Right renal pelvis (tissue), 4 donors: ENCODE results near the gene PCDH9. TPM values are rescaled to one million over a fixed set of nuclear protein-coding genes. Genes with fewer than 3 reads are reported as not detected.
A peak's percentile ranks its signal among the peaks of the same experiment; 100 is the strongest.

Experiments
- DNase-seq, 4 donors: peaks; one replicate each; pipeline ENCODE4 v3.0.0-alpha.2; 2013; ENCODE audit warnings: low read depth in 4 of 4, low spot score in 3 of 4, missing footprints in 1 of 4
- polyA plus RNA-seq, 4 donors: library from polyadenylated mRNA; unstranded; fragments of 120-200 nt; gene quantifications; one replicate each; pipeline ENCODE4 v1.2.1, GENCODE V29; 2013; ENCODE audit not compliant: insufficient read length in 4 of 4

PCDH9 gene
- polyA plus RNA-seq, 4 donors, result 12.8 to 16.5 (median 15.0) TPM

GRCh38 chr13:66994517-66995202, 235.5 kb downstream of the PCDH9 start:
- DNase-seq, result no peak

- DNase-seq, result peak in 3 of 4 donors; percentile 52 to 63 (median 55)
These were observed 236.0 kb downstream of the PCDH9 start for GRCh38 chr13:66994097-66994496.

DNA sequence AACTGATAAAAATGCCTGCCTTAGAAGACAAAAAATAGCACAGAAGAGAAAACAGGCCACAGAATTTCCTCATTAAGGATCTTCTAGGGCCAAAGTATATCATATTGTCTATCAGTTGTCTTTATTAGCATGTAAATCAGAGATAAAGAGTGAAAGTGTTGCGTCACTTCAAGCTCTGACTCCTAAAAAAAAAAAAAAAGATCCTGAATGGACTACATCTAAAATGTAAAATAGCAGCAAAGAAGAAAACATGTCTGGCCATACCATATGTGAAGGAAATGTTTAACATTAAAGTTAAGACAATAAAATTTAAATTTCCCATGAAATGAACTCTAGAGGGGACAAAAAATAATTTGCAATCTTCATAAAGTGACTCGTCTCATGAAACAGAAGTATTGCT, 237.4 kb downstream of the PCDH9 start:
- no peak for DNase-seq

DNA sequence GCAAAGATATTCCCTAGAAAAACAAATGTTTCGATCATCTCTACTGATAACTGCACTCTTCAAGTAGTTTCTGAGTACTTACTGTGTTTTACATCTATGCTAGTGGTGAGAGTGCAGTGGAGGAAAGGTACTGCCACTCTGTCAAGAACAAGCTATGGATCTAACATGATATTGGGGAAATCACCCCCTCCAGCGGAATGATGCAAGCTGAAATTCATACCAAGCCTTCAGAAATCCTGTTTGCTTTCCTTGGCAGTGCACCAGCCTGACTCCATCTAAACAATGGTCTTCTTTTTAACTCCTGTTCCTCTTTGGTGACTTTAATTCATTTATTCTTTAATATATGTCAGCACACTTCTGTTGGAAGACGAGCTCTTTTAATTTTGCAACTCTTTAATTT, 238.0 kb downstream of the PCDH9 start:
- DNase-seq, result no peak

- DNase-seq, result no peak
These were observed 245.9 kb downstream of the PCDH9 start for GRCh38 chr13:66984241-66984640.

GRCh38 chr13:66981912-66982311, 248.2 kb downstream of the PCDH9 start:
- DNase-seq, result no peak

GRCh38 chr13:66977161-66977560, 253.0 kb downstream of the PCDH9 start:
- no peak for DNase-seq

DNA sequence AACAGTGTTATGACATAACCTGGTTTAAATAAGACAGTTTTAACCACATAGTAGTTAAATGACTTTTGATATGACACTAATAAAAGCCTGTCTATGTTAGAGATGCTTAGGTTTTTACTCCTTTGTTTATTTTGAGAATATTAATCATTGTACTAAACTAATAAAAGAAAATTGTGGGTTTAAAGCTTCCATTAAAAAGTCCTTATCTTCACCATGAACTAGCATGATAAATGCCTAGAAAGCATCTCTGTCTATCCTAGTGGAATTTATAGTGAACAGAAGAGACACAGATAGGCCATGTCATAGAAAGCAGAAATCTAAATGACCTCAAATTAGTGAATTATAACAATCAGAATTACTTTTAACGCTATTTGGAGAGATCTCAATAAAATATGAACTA, 255.2 kb downstream of the PCDH9 start:
- no peak for DNase-seq

DNA sequence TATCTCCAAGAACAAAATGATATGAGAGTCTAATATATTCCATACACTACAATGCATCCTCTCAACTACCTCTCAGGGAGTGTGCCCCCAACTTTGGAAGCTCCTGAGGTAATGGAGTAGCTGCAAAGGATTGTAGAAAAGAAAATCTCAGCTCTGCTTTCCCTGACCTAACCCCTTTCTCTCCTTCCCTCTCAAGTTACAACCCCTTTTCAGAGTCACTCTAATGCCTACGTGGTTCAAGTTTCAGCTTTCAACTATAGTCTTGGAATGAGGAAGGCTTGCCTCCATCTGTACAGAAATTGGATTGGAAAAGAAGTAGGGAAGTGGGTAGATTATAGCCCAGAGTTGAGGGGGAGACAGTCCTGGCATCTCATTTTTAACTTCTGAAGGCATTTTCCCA, 256.0 kb downstream of the PCDH9 start:
- no peak for DNase-seq

- DNase-seq, result no peak
These were observed 257.5 kb downstream of the PCDH9 start for GRCh38 chr13:66972659-66973058.

DNA sequence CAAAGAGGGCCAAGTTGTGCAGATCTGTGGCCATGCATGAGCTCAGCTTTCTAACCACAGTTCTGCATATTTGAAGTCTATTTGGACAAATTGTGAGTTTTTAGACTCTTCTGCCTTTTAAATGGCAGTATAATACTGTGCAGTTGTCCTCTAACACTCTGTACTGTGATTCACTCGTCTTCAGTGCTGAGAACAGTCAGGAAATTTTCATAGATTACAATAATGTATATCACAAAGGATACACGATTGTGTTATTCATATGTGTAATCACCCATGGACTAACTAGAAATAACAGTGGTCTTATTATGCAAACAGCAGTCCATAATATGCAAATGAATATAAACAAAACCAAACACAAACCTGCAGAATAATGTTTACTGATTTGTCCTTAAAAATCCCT, 259.1 kb downstream of the PCDH9 start:
- DNase-seq, result no peak

- no peak for DNase-seq
These were observed 260.8 kb downstream of the PCDH9 start for GRCh38 chr13:66969291-66969690.

- no peak for DNase-seq
These were observed 262.1 kb downstream of the PCDH9 start for GRCh38 chr13:66967811-66968597.

DNA sequence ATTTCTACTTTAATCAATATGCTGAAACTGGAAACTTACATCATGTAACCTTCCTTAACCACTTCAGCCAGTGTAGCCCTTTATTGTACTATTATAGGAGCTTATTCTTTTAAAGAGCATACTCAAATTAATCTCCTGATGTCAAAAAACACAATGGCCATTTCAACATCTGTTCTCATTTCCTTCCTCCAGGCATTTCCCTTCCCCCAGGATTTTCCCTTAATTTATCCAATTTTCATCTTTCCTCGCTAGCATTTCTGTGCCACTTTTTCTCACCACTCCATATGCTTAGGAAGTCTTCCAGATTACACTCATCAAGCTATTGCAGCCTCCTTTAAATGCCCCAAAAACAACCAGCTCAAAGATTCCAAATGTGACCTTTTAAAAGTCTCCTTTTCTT, 265.0 kb downstream of the PCDH9 start:
- no peak for DNase-seq

DNA sequence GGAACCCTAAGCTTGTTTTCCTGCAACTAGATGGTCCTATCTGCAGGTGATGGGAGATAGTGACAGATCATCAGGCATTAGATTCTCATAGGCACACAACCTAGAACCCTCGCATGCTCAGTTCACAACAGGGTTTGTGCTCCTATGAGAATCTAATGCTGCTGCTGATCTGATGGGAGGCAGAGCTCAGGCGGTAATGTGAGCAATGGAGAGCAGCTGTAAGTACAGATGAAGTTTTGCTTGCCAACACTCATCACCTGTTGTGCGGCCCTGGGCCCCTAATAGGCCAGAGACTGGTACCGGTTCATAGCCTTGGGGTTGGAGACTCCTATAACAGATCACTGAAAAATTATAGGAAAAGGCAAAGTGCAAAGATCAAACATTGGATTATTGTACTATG, 267.2 kb downstream of the PCDH9 start:
- no peak for DNase-seq

GRCh38 chr13:66958611-66959010, 271.5 kb downstream of the PCDH9 start:
- no peak for DNase-seq

DNA sequence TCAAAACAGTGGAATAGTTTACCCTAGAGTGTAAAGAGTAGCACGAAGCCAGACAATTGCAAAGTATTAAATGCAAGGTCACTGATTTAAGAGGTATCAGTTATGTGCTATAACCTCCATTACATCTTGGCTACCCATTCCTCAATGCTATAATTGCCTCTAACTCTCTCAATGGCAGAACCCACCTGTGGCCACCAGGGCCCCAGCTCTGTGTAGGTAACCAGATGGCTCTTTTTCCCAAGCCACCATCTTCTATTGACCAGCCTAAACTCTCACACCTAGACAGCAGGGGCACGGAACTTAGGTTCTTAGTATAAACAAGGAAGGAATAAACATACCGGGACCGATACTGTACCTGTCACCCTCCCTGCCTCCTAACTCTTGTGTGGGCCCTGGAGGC, 277.6 kb downstream of the PCDH9 start:
- DNase-seq, result no peak

- no peak for DNase-seq
These were observed 278.7 kb downstream of the PCDH9 start for GRCh38 chr13:66951426-66951825.

DNA sequence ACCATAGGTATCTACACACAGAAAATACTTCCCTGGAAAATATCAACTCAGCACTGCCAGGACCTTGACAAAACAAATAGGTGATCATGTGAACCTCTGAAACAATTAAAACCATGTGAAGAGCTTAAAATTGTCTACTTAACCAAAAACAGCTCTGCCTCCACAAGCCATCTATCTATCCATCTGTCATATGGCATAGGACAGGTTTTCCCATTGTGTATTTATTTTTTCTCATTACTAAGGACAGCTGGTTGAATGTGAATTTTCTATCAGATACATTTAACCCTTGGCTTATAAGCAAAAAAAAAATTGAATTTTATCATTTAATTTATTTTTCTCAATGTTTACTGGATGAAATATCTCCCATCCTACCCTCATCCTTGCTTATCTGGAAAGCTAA, 279.5 kb downstream of the PCDH9 start:
- DNase-seq, result no peak

- DNase-seq, result no peak
These were observed 281.2 kb downstream of the PCDH9 start for GRCh38 chr13:66948910-66949309.

- DNase-seq, result no peak
These were observed 286.6 kb downstream of the PCDH9 start for GRCh38 chr13:66943530-66943929.

DNA sequence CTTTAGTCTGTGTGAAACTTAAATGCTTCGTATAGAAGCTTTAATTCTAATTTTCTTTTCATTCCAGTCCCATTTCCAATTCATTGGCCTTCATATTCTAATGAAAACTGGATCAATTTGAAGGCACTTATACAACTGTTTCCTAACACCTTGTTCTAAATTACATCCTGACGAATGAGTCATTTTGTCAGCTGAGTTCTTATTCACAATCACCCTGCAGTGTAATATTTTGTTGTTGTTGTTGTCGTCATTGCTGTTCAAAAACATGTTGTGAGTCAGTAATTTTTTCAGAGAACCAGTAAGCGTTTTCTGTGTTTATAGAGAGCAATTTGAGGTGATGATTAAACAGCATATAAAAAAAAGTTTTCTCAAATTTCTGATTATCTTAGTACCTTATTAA, 290.0 kb downstream of the PCDH9 start:
- DNase-seq, result no peak
